ENCODE measurements around the gene MOCS2.
A peak's percentile ranks its signal among the peaks of the same experiment; 100 is the strongest.

Gene MOCS2

GRCh38 chr5:53063791-53064190 lies 45.8 kb downstream of the MOCS2 start:
- no peak overlapping the region for H3K4me3 ChIP-seq (replicated peaks; ENCODE audit: low read depth, low read length)
- TF ChIP-seq CTCF (IDR thresholded peaks at IDR 0.05; ENCODE audit: low read length, missing control alignments), result no peak
- DNase-seq (ENCODE audit: low read depth), result no peak

GRCh38 chr5:53063176-53063575 lies 46.4 kb downstream of the MOCS2 start:
- TF ChIP-seq CTCF (IDR thresholded peaks at IDR 0.05; ENCODE audit: low read length, missing control alignments), result no peak

GRCh38 chr5:53059281-53059680 lies 50.3 kb downstream of the MOCS2 start:
- no peak overlapping the region for H3K4me3 ChIP-seq (replicated peaks; ENCODE audit: low read depth, low read length)
- TF ChIP-seq CTCF (IDR thresholded peaks at IDR 0.05; ENCODE audit: low read length, missing control alignments), result no peak

More at GRCh38 chr5:53063176-53063575, 46.4 kb downstream of the MOCS2 start:
- DNase-seq (ENCODE audit: low read depth), result peak; percentile 49
- no peak overlapping the region for H3K4me3 ChIP-seq (replicated peaks; ENCODE audit: low read depth, low read length)

GRCh38 chr5:53055365-53055764 lies 54.2 kb downstream of the MOCS2 start:
- DNase-seq (ENCODE audit: low read depth), result no peak
- TF ChIP-seq CTCF (IDR thresholded peaks at IDR 0.05; ENCODE audit: low read length, missing control alignments), result no peak
- H3K4me3 ChIP-seq (replicated peaks; ENCODE audit: low read depth, low read length), result no peak overlapping the region

More at GRCh38 chr5:53059281-53059680, 50.3 kb downstream of the MOCS2 start:
- peak; percentile 38 for DNase-seq (ENCODE audit: low read depth)

GRCh38 chr5:53053364-53053763 lies 56.2 kb downstream of the MOCS2 start:
- no peak overlapping the region for H3K4me3 ChIP-seq (replicated peaks; ENCODE audit: low read depth, low read length)
- no peak for DNase-seq (ENCODE audit: low read depth)
- TF ChIP-seq CTCF (IDR thresholded peaks at IDR 0.05; ENCODE audit: low read length, missing control alignments), result no peak

GRCh38 chr5:53052499-53052898 lies 57.1 kb downstream of the MOCS2 start:
- no peak for TF ChIP-seq CTCF (IDR thresholded peaks at IDR 0.05; ENCODE audit: low read length, missing control alignments)
- H3K4me3 ChIP-seq (replicated peaks; ENCODE audit: low read depth, low read length), result no peak overlapping the region
- DNase-seq (ENCODE audit: low read depth), result no peak

GRCh38 chr5:53048248-53048647 lies 61.3 kb downstream of the MOCS2 start:
- no peak overlapping the region for H3K4me3 ChIP-seq (replicated peaks; ENCODE audit: low read depth, low read length)
- DNase-seq (ENCODE audit: low read depth), result no peak
- TF ChIP-seq CTCF (IDR thresholded peaks at IDR 0.05; ENCODE audit: low read length, missing control alignments), result no peak

All from fibroblast of pulmonary artery (primary cell).